Keratinocyte (primary cell): ENCODE measurements around the gene MPI. TPM values are rescaled to one million over a fixed set of nuclear protein-coding genes. Genes with fewer than 3 reads are reported as not detected.
A peak's percentile ranks its signal among the peaks of the same experiment; 100 is the strongest.

Experiments used
- DNase-seq: peaks from one replicate; pipeline ENCODE4 v3.0.0-alpha.2; 2011; ENCODE audit warnings: low read depth, missing footprints, low spot score
- FAIRE-seq: peaks from 2 replicates; lab custom pipeline; 2011; peaks lifted over from hg19 to GRCh38; lab: Jason Lieb, UNC
- H2AFZ ChIP-seq: 2 replicates; pipeline ENCODE4 v1.6.0; 2012; ENCODE audit warnings: low read length, control low read depth, inconsistent platforms; ENCODE audit not compliant: control insufficient read depth
- H3K27ac ChIP-seq: 2 replicates; pipeline ENCODE4 v1.5.1; 2011; ENCODE audit warnings: low read length; ENCODE audit not compliant: control insufficient read depth, insufficient read depth
- H3K27me3 ChIP-seq: 3 replicates; pipeline ENCODE4 v1.6.0; 2011; ENCODE audit warnings: low read length; ENCODE audit not compliant: control insufficient read depth, insufficient read depth; ENCODE audit errors: extremely low read depth
- H3K36me3 ChIP-seq, 2 experiments: 2 replicates in 1 of 2; 3 replicates in 1 of 2; pipeline ENCODE4 v1.5.1; 2011; ENCODE audit warnings: low read length in 2 of 2, mild to moderate bottlenecking in 1 of 2; ENCODE audit not compliant: control insufficient read depth in 2 of 2, insufficient read depth in 2 of 2; ENCODE audit errors: extremely low read depth in 1 of 2
- H3K4me1 ChIP-seq: 3 replicates; pipeline ENCODE4 v1.5.1; 2011; ENCODE audit warnings: low read length; ENCODE audit not compliant: control insufficient read depth, insufficient read depth; ENCODE audit errors: extremely low read depth
- H3K4me2 ChIP-seq: 3 replicates; pipeline ENCODE4 v1.6.0; 2011; ENCODE audit warnings: low read depth, low read length; ENCODE audit not compliant: control insufficient read depth, insufficient read depth; ENCODE audit errors: extremely low read depth
- H3K4me3 ChIP-seq, 3 experiments: fragments of 200-600 bp in 1 of 3; sonication (generic) in 1 of 3; 2 replicates in 2 of 3; 3 replicates in 1 of 3; pipeline ENCODE4 v1.5.1; 2011 to 2016; ENCODE audit warnings: low read length in 3 of 3, mild to moderate bottlenecking in 3 of 3, control low read depth in 2 of 3, inconsistent platforms in 1 of 3, low read depth in 1 of 3, mixed read lengths in 1 of 3, mixed run types in 1 of 3, moderate library complexity in 1 of 3; ENCODE audit not compliant: control insufficient read depth in 2 of 3, insufficient read depth in 2 of 3; ENCODE audit errors: extremely low read depth in 1 of 3
- H3K79me2 ChIP-seq: 2 replicates; pipeline ENCODE4 v1.6.0; 2012; ENCODE audit warnings: low read length; ENCODE audit not compliant: control insufficient read depth, insufficient read depth
- H3K9ac ChIP-seq: 3 replicates; pipeline ENCODE4 v1.6.0; 2011; ENCODE audit warnings: low read length; ENCODE audit not compliant: control insufficient read depth, insufficient read depth; ENCODE audit errors: extremely low read depth
- H3K9me1 ChIP-seq: 3 replicates; pipeline ENCODE4 v1.6.0; 2011; ENCODE audit warnings: low read length; ENCODE audit not compliant: control insufficient read depth, insufficient read depth; ENCODE audit errors: extremely low read depth
- H3K9me3 ChIP-seq: 2 replicates; pipeline ENCODE4 v1.5.1; 2012; ENCODE audit warnings: low read depth, low read length; ENCODE audit not compliant: control insufficient read depth
- H4K20me1 ChIP-seq: 3 replicates; pipeline ENCODE4 v1.6.0; 2011; ENCODE audit warnings: low read length; ENCODE audit not compliant: control insufficient read depth, insufficient read depth; ENCODE audit errors: extremely low read depth
- EZH2 ChIP-seq: IDR thresholded peaks from one replicate; pipeline ENCODE4 v1.6.1; 2012; ENCODE audit warnings: inconsistent platforms, mild to moderate bottlenecking, low read length, moderate library complexity
- dilution Hi-C: fragments of 300-500 bp; cut with MboI; formaldehyde crosslinking; loops from one replicate; pipeline ENCODE4 v1.7.0; 2020; ENCODE audit warnings: low sequenced_read_pairs; ENCODE audit not compliant: extremely low pct_ligation_motif_present
- polyA plus RNA-seq, 5 experiments: library from polyadenylated mRNA; depleted of rRNA in 3 of 5; stranded (reverse) in 3 of 5; stranded (forward) in 1 of 5; unstranded in 1 of 5; fragments of >200 nt; gene quantifications; 1 replicate in 1 of 5; 2 replicates in 3 of 5; 3 replicates in 1 of 5; pipeline versions ENCODE4 v1.2.1 to v1.2.3, GENCODE V29; 2011 to 2012; ENCODE audit warnings: missing spikeins in 2 of 5, low read depth in 1 of 5, low replicate concordance in 1 of 5
- TF ChIP-seq, protein P1 (sequence below), 3 experiments: IDR thresholded peaks in 1 of 3; conservative IDR thresholded peaks in 1 of 3; optimal IDR thresholded peaks in 1 of 3; 2 replicates in 2 of 3; 3 replicates in 1 of 3; pipeline versions ENCODE3 to v1.5.1; 2011; ENCODE audit warnings: low read length in 3 of 3, mild to moderate bottlenecking in 3 of 3, moderate library complexity in 2 of 3, control low read depth in 1 of 3, inconsistent platforms in 1 of 3; ENCODE audit not compliant: insufficient read depth in 2 of 3; ENCODE audit errors: extremely low read depth in 1 of 3

MPI gene
- polyA plus RNA-seq, 1 donor (not counting 4 experiments of a cell fraction or from before 2014, with no cell fraction given) = 39.2 TPM

DNA sequence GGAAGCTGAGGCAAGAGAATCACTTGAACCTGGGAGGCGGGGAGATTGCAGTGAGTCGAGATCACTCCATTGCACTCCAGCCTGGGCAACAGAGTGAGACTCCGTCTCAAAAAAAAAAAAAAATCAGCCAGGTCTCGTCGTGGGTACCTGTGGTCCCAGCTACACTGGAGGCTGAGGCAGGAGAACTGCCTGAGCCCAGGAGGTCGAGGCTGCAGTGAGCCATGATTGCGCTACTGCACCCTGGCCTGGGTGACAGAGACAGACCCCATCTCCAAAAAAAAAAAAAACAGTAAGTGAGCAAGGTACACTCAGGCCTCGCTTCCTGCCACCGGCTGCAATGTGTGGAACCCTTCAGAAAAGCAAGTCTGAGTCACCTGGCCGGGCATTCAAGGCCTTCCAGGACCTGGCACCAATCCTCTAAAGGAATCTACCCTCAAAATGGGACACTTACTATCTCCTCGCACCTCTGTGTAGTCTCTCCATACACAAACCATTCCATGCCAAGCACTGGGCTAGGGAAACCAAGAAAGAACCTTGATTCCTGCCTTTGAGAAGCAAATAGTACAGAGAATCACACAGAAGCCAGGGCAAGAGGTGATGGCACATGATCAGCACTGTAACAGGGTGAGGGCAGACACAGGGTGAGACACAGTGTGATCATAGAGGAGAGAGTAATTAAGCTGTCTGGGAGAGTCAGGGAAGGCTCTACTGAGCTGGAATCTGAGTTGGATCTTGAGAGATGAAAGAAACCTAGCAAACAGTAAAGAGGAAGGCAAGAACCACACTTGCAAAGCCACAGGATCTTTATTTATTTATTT is 26.4 kb upstream of the MPI start:
- H3K9me1 ChIP-seq = peaks cover 4% of the 10 kb centered on the region
- peak overlapping the region; percentile 5 for H2AFZ ChIP-seq
- H3K27me3 ChIP-seq = no peaks in the 10 kb centered on the region
- H3K4me2 ChIP-seq = peak overlapping the region; percentile 7
- no peaks in the 10 kb centered on the region for H4K20me1 ChIP-seq
- DNase-seq (no peak), FAIRE-seq (peak; percentile 49)
- peaks cover under 1 to 1% of the 10 kb centered on the region in 2 experiments for H3K36me3 ChIP-seq
- peaks cover 54% of the 10 kb centered on the region for H3K4me1 ChIP-seq
- TF ChIP-seq, protein P1, sequence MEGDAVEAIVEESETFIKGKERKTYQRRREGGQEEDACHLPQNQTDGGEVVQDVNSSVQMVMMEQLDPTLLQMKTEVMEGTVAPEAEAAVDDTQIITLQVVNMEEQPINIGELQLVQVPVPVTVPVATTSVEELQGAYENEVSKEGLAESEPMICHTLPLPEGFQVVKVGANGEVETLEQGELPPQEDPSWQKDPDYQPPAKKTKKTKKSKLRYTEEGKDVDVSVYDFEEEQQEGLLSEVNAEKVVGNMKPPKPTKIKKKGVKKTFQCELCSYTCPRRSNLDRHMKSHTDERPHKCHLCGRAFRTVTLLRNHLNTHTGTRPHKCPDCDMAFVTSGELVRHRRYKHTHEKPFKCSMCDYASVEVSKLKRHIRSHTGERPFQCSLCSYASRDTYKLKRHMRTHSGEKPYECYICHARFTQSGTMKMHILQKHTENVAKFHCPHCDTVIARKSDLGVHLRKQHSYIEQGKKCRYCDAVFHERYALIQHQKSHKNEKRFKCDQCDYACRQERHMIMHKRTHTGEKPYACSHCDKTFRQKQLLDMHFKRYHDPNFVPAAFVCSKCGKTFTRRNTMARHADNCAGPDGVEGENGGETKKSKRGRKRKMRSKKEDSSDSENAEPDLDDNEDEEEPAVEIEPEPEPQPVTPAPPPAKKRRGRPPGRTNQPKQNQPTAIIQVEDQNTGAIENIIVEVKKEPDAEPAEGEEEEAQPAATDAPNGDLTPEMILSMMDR (optimal IDR thresholded peaks at IDR 0.05 in 1 of 3, IDR thresholded peaks at IDR 0.05 in 1 of 3, conservative IDR thresholded peaks at IDR 0.05 in 1 of 3; ENCODE audit: extremely low read depth in 1 of 3, insufficient read depth in 2 of 3, low read length in 3 of 3) = no peak
- TF ChIP-seq EZH2 = no peak
- peak overlapping the region; percentile 86 for H3K27ac ChIP-seq
- no peaks in the 10 kb centered on the region for H3K9me3 ChIP-seq
- dilution Hi-C loops = no loop called here
- H3K4me3 ChIP-seq = no peak overlapping the region
- peak overlapping the region; percentile 38 for H3K9ac ChIP-seq
- peaks cover 36% of the 10 kb centered on the region for H3K79me2 ChIP-seq

DNA sequence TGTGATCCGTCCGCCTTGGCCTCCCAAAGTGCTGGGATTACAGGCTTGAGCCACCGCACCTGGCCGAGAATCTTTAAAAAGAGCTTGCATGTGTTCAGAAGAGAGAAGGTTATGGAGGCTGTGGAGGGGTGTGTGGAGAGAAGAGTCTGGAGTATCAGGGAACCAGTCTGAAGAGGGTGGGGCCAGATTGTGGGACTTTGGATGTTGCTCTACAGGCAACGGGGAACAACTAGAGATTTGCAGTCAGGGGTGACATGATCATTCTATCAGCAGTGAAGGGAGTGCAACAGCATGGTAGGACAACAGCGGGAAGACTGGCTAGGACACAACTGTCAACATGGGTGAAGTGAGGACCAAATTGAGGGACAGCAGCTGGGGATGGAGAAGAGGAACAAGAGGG is 25.5 kb upstream of the MPI start:
- H3K79me2 ChIP-seq = peaks cover 40% of the 10 kb centered on the region
- H4K20me1 ChIP-seq = no peaks in the 10 kb centered on the region
- H3K4me3 ChIP-seq = no peak overlapping the region
- no peak for TF ChIP-seq EZH2
- TF ChIP-seq, protein P1 (optimal IDR thresholded peaks at IDR 0.05 in 1 of 3, IDR thresholded peaks at IDR 0.05 in 1 of 3, conservative IDR thresholded peaks at IDR 0.05 in 1 of 3; ENCODE audit: extremely low read depth in 1 of 3, insufficient read depth in 2 of 3, low read length in 3 of 3) = no peak
- H3K27ac ChIP-seq = peak overlapping the region; percentile 45
- H3K36me3 ChIP-seq = peaks cover 0 to 1% of the 10 kb centered on the region in 2 experiments
- no peak overlapping the region for H2AFZ ChIP-seq
- H3K27me3 ChIP-seq = no peaks in the 10 kb centered on the region
- peaks cover 56% of the 10 kb centered on the region for H3K4me1 ChIP-seq
- no peak overlapping the region for H3K4me2 ChIP-seq
- dilution Hi-C loops = no loop called here
- FAIRE-seq (no peak), DNase-seq (no peak)
- H3K9me1 ChIP-seq = peaks cover 4% of the 10 kb centered on the region
- no peaks in the 10 kb centered on the region for H3K9me3 ChIP-seq
- H3K9ac ChIP-seq = no peak overlapping the region
